ENCODE results near the gene PRKN.

- TF ChIP-seq, protein P1, sequence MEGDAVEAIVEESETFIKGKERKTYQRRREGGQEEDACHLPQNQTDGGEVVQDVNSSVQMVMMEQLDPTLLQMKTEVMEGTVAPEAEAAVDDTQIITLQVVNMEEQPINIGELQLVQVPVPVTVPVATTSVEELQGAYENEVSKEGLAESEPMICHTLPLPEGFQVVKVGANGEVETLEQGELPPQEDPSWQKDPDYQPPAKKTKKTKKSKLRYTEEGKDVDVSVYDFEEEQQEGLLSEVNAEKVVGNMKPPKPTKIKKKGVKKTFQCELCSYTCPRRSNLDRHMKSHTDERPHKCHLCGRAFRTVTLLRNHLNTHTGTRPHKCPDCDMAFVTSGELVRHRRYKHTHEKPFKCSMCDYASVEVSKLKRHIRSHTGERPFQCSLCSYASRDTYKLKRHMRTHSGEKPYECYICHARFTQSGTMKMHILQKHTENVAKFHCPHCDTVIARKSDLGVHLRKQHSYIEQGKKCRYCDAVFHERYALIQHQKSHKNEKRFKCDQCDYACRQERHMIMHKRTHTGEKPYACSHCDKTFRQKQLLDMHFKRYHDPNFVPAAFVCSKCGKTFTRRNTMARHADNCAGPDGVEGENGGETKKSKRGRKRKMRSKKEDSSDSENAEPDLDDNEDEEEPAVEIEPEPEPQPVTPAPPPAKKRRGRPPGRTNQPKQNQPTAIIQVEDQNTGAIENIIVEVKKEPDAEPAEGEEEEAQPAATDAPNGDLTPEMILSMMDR (IDR thresholded peaks at IDR 0.05), result no peak
- TF ChIP-seq POLR2A (IDR thresholded peaks at IDR 0.05) (no peak), POLR2AphosphoS5 (IDR thresholded peaks at IDR 0.05) (no peak)
Observed at GRCh38 chr6:162688751-162689345, 38.7 kb downstream of the PRKN start.
